HG02763 (cell line): Measurements from ENCODE around the gene OGDH.

Experiments
- ATAC-seq: cut with Tn5 transposase; IDR thresholded peaks from one replicate; pipeline ENCODE4 v1.9.1; 2021; ENCODE audit warnings: mild to moderate bottlenecking, moderate library complexity; ENCODE audit not compliant: unreplicated experiment

OGDH gene

GRCh38 chr7:44664780-44665461 is 58.5 kb downstream of the OGDH start:
- no peak for ATAC-seq

- no peak for ATAC-seq
Measured at GRCh38 chr7:44665531-44666213, 59.2 kb downstream of the OGDH start.

- no peak for ATAC-seq
Measured at GRCh38 chr7:44666566-44666965, 60.1 kb downstream of the OGDH start.

DNA sequence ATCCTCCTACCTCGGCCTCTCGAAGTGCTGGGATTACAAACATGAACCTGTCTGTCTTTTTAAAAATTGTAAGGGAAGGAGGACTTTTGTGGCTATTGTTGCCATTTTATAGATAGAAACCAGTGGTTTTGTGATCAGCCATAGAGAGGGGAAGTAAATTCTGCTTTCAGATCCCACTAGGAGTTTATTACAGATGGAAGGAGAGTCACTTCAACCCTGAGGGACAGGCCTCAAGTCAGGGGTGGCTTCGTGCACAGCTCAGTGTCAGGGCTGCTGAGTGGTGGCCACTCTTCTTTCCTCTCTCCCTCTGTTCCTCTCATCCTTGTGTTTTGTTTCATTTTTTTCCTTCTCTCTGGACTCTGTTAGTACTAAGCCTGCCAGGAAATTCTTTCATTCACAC is 60.8 kb downstream of the OGDH start:
- ATAC-seq = no peak

DNA sequence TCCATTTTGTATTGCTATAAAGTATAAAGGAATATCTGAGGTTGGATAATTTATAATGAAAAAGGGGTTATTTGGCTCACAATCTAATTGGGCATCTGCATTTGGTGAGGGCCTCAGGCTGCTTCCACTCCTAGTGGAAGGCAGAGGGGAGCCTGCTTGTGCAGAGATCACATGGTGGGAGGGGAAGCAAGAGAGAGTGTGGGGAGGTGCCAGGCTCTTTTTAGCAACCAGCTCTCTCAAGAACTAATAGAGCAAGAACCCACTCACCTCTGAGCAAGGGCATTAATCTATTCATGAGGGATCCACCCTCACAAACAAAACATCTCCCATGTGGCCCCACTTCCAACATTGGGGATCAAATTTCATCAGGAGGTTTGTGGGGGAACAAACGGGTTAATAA is 64.6 kb downstream of the OGDH start:
- no peak for ATAC-seq

GRCh38 chr7:44673324-44673723 is 66.9 kb downstream of the OGDH start:
- no peak for ATAC-seq

GRCh38 chr7:44673771-44674170 is 67.3 kb downstream of the OGDH start:
- ATAC-seq = no peak

DNA sequence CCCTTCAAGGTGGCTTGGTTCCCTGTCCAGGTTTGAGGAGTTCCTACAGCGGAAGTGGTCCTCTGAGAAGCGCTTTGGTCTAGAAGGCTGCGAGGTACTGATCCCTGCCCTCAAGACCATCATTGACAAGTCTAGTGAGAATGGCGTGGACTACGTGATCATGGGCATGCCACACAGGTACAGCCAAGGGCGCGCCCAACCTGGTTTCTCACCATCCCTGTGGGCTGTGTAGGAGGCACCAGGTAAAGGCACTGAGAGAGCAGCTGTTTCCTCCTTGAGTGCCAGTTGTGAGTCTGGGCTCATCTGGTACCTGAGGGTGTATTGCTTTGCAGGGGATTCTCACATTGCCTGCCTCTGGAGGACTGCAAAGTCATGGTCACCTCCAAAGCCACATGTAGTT is 68.0 kb downstream of the OGDH start:
- ATAC-seq = no peak

DNA sequence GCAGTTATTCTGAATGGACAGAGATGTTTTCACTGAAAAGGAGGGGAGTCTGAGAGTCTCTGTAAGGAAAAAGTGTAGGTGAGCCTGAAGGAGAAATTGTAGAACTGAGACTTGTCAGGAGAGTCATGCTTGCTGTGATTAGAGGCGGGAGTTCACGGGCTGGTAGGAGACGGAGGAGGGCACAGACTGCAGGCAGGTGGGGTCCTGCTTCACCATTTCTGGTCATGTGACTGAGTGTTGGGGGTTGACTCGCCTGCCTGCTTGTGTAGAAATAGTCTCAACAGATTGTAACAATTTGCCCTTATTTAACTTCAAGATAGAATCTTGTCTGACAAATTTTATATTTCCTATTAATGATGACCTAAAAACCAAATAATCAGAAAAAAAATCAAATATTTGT is 70.3 kb downstream of the OGDH start:
- ATAC-seq = no peak

GRCh38 chr7:44678101-44678470 is 71.7 kb downstream of the OGDH start:
- no peak for ATAC-seq

GRCh38 chr7:44678471-44679179 is 72.2 kb downstream of the OGDH start:
- ATAC-seq = no peak

- no peak for ATAC-seq
Measured at GRCh38 chr7:44681645-44682044, 75.2 kb downstream of the OGDH start.

GRCh38 chr7:44685723-44686122 is 79.3 kb downstream of the OGDH start:
- ATAC-seq = no peak

GRCh38 chr7:44689427-44689826 is 83.0 kb downstream of the OGDH start:
- ATAC-seq = no peak

DNA sequence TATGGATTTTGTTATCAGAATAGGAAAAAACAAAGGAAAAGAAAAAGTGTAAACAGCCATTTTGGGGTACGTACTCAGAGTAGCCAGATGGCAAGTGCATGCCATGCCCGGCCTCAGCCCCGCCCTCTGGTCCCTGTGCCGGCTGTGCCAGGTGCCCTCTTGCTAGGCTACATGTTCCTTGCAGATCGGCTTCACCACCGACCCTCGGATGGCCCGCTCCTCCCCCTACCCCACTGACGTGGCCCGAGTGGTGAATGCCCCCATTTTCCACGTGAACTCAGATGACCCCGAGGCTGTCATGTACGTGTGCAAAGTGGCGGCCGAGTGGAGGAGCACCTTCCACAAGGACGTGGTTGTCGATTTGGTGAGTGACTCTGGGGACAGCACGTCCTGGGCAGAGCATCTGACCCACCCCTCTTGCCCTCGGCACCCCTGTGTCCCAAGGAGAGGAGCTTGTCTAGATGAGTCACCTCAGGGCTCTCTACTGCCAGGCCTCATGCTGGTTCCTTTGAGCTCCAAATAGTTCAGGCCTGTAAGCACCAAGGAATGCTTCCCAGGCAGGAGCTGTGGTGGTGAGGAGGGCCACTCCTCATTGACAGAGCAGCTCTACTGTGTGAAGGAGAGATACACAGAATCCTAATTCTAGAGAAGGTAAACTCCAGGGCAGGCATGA is 87.3 kb downstream of the OGDH start:
- no peak for ATAC-seq

GRCh38 chr7:44694326-44694725 is 87.9 kb downstream of the OGDH start:
- no peak for ATAC-seq

DNA sequence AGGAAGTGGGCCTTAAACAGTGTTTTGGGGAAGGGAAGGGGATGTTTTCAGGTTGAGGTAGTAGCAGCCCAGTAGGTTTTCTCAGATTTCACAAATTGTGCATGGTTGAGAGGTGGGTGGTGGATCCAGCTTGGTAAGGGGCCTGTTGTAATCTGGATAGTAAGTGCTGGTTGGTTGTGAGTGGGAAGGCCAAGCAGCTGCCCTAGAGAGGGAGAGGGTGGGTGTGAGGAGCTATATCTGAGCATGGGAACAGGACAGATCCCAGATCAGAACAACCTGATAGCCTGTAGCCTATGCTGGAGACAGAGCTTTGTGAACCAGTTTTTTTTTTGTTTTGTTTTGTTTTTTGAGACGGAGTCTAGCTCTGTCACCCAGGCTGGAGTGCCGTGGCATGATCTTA is 88.3 kb downstream of the OGDH start:
- ATAC-seq = no peak

DNA sequence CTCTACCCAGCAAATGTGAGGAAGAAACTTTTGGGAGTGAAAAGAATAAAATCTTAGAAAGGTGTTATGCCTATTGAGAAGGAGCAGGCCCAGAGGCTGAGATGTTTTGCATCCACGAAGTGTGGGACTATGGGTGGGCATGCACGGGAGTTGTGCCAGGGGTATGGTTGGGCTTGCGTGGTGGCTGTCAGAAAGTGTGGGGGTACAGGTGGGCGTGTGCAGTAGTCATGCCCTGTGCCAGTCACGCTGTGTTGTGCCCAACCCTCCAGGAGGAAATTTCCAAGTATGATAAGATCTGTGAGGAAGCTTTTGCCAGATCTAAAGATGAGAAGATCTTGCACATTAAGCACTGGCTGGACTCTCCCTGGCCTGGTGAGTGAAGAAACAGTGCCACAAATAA is 89.3 kb downstream of the OGDH start:
- ATAC-seq = no peak

DNA sequence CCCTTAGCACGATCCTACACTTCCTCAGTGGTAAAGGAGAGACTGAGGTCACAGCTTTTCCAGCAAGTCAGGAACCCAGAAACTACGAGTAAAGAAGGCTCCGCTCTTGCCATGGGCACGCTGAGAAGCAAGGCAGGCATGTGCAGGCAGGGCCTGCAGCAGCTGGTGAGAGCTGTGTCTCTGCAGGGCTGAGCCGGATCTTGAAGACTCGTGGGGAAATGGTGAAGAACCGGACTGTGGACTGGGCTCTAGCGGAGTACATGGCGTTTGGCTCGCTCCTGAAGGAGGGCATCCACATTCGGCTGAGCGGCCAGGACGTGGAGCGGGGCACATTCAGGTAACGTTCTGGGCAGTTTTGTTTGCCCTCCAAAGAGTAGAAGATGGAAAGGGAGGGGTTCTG is 90.3 kb downstream of the OGDH start:
- no peak for ATAC-seq

DNA sequence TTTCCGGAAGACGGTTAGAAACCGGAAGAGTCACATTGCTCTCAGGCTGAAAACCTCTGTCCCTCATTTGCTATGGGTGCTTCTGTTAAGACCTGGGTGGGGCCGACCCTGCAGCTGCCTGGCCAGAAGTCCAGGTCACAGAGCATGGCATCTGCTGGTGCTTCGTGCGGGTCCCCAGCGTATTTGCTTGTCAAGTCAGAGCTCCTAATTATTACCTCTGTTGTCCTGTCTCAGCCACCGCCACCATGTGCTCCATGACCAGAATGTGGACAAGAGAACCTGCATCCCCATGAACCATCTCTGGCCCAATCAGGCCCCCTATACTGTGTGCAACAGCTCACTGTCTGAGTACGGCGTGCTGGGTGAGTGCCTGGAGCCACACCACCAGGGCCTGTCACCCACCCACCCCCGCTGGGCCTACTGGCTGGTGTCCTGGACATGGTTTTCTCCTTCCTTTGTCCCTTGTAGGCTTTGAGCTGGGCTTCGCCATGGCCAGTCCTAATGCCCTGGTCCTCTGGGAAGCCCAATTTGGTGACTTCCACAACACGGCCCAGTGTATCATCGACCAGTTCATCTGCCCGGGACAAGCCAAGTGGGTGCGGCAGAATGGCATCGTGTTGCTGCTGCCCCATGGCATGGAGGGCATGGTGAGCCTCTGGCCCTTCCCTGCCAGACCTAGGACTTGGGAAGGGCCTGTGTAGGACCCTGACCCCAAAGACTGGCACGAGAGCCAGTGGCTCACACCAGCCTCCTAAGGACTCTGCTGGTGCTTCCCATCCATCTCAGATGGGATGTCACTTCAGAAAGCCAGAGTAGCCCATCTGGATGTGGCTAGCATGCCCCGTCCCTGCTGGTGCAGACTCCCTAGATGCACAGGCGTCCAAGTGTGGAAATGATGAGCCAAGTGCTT is 91.0 kb downstream of the OGDH start:
- no peak for ATAC-seq
